Frontal cortex (tissue), 4 donors: ENCODE results near the gene LDLR. TPM values are rescaled to one million over a fixed set of nuclear protein-coding genes. Genes with fewer than 3 reads are reported as not detected.

Experiments
- DNase-seq, 2 donors: peaks; one replicate each; pipeline ENCODE4 v3.0.0; 2012; ENCODE audit warnings: low spot score in 2 of 2
- FAIRE-seq: peaks from 2 replicates; lab custom pipeline; 2012; peaks lifted over from hg19 to GRCh38; lab: Jason Lieb, UNC
- total RNA-seq: library from RNA; depleted of rRNA; stranded (reverse); fragments of >200 nt; gene quantifications from one replicate; pipeline ENCODE4 v1.2.3, GENCODE V29; 2014
- donor health status: control.
- donor health status: control.
- donor health status: control.

LDLR gene
- total RNA-seq, result 28.5 TPM

DNA sequence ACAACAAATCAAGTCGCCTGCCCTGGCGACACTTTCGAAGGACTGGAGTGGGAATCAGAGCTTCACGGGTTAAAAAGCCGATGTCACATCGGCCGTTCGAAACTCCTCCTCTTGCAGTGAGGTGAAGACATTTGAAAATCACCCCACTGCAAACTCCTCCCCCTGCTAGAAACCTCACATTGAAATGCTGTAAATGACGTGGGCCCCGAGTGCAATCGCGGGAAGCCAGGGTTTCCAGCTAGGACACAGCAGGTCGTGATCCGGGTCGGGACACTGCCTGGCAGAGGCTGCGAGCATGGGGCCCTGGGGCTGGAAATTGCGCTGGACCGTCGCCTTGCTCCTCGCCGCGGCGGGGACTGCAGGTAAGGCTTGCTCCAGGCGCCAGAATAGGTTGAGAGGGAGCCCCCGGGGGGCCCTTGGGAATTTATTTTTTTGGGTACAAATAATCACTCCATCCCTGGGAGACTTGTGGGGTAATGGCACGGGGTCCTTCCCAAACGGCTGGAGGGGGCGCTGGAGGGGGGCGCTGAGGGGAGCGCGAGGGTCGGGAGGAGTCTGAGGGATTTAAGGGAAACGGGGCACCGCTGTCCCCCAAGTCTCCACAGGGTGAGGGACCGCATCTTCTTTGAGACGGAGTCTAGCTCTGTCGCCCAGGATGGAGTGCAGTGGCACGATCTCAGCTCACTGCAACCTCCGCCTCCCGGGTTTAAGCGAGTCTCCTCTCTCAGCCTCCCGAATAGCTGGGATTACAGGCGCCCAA, at the start of gene LDLR:
Gene LDLR (plus strand): TSS at position 210 of the 760 bp plus-strand sequence. CDS start 86 bp downstream, at position 296.
- DNase-seq, result peak in 1 of 2 donors; percentile 66
- FAIRE-seq, result no peak

GRCh38 chr19:11041194-11041593, 48.1 kb upstream of the LDLR start:
- no peak for DNase-seq
- FAIRE-seq, result no peak

- DNase-seq, result no peak
- FAIRE-seq, result no peak
These were observed 47.2 kb upstream of the LDLR start for GRCh38 chr19:11041966-11042627.

GRCh38 chr19:11044431-11044830, 44.8 kb upstream of the LDLR start:
- FAIRE-seq (no peak), DNase-seq (no peak)

- FAIRE-seq (no peak), DNase-seq (no peak)
These were observed 43.7 kb upstream of the LDLR start for GRCh38 chr19:11045536-11045935.

DNA sequence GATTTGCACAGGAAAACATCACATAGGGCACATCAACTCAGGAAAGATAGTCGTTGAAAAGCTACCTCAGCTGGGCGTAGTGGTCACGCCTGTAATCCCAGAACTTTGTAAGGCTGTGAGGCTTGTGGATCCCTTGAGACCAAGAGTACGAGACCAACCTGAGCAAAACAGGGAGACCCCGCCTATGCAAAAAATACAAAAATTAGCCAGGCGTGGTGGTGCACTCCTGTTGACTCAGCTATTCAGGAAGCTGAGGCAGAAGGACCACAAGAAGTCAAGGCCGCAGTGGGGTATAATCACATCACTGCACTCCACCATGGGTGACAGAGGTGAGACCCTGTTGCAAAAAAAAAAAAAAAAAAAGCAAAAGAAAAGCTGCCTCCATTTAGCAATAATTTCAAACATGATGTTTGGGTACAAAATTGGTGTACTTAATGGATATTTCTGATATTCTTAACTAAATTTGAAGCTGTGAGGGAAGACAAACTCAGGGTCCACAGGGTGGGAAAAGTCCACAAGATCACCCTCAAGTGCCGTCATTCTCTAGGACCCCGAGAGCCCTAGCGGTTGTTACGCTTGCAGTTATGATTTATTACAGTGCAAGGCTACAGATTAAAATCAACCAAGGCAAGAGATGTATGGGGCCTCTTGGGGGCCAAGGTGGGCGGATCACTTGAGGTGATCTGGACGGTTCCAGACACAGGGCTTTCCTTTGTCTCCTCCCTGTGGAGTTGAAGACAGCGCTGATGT, 42.5 kb upstream of the LDLR start:
- FAIRE-seq (no peak), DNase-seq (no peak)

DNA sequence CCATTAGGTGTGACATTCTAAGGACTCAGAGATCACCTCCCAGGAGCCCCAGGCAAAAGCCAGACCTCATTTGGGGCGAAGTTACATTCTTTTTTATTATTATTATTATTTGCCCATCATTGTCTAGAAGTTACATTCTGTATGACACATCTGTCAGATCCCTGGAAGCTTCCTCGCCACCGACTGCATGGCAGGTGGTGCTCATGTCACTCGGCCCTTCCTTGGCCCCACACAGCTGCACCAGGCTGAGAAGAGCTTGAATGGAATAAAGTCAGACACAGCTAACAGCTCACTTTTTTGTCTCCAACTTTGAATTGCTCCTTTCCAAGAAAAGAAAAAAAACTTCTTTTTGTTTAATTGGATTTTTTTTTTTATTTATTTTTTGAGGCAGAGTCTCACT, 41.4 kb upstream of the LDLR start:
- DNase-seq, result no peak
- FAIRE-seq, result no peak

DNA sequence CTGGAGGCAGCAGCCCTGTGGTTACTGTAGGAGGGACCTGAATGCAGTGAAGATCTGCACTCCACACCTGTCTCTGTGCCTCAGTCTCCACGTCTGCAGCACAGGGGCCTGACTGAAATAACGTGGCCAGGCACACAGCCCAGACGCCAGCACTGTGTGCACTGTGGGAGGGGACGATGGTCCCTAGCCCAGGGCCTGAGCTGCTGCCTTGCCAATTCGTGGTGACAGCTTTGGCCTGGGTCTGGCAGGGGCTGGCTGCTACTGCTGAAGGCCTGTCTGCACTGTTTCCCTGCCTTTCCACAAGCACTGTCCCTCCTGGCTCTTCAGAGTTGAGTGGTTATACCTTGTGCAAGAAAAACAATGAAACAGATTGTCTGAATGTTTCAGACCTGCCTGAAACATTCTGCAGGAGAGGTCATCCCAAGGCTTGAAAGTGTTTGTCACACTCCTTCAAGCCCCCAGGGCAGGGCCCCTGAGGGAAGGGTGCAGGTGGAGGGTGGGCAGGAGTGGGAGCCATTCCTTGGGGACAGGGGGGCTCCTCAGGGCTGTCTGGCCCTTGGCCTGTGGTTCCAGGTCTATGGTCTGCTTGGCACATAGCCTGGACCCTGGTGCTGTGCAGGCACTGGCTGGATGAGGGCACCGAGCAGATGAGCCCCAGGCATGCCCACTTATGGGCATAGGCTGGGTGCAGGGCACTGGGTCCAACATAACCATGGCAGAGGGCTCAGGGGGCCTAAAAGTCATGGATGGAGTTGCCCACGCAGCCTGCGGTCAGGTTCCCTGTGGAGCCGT, 38.7 kb upstream of the LDLR start:
- FAIRE-seq (no peak), DNase-seq (no peak)

- FAIRE-seq, result no peak
- DNase-seq, result no peak
These were observed 35.5 kb upstream of the LDLR start for GRCh38 chr19:11053817-11054195.

GRCh38 chr19:11054200-11054599, 35.1 kb upstream of the LDLR start:
- DNase-seq (no peak), FAIRE-seq (no peak)

GRCh38 chr19:11054628-11055027, 34.6 kb upstream of the LDLR start:
- no peak for DNase-seq
- no peak for FAIRE-seq

GRCh38 chr19:11058246-11059030, 30.8 kb upstream of the LDLR start:
- no peak for DNase-seq
- no peak for FAIRE-seq

DNA sequence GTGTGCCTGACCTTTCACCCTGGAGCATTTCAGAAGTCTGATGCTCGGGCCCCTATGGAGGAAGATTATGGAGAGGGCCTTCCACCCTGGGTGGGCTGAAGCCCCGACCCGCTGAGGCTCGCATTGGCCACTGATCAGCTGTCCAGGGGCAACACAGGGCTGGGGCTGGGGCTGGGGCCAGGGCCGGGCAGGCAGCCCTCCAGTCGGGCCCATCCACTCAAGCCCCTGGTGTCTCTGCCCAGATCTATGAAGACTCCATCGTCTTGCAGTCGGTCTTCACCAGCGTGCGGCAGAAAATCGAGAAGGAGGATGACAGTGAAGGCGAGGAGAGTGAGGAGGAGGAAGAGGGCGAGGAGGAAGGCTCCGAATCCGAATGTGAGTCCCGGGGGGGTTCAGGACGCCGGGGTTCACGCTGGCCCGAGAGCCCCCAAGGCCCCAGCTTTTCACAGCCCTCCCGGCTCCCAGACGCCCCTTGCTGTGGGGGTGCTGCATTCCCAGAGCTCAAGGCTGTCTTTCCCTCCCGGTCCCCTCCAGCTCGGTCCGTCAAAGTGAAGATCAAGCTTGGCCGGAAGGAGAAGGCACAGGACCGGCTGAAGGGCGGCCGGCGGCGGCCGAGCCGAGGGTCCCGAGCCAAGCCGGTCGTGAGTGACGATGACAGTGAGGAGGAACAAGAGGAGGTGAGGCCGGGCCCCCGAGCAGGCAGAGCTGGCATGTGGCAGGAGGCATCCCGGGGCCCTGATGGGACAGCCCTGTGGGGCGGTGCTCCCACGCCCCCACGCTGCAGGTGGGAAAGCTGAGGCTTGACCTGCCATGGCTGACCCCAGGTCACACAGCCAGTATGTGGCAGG, 29.5 kb upstream of the LDLR start:
- no peak for DNase-seq
- FAIRE-seq, result no peak

DNA sequence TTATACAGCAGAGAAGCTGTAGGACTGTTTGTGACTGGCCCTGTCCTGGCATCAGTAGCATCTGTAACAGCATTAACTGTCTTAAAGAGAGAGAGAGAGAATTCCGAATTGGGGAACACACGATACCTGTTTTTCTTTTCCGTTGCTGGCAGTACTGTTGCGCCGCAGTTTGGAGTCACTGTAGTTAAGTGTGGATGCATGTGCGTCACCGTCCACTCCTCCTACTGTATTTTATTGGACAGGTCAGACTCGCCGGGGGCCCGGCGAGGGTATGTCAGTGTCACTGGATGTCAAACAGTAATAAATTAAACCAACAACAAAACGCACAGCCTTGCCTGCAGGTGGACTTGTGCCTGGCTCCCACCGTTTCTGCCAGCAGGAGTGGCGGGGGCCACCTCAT, 27.3 kb upstream of the LDLR start:
- FAIRE-seq, result no peak
- DNase-seq, result no peak

- FAIRE-seq (no peak), DNase-seq (no peak)
These were observed 25.8 kb upstream of the LDLR start for GRCh38 chr19:11063434-11063833.

- FAIRE-seq (no peak), DNase-seq (peak in 1 of 2 donors; percentile 60)
These were observed 24.4 kb upstream of the LDLR start for GRCh38 chr19:11064831-11065303.

- DNase-seq (no peak), FAIRE-seq (no peak)
These were observed 22.9 kb upstream of the LDLR start for GRCh38 chr19:11066326-11066725.

DNA sequence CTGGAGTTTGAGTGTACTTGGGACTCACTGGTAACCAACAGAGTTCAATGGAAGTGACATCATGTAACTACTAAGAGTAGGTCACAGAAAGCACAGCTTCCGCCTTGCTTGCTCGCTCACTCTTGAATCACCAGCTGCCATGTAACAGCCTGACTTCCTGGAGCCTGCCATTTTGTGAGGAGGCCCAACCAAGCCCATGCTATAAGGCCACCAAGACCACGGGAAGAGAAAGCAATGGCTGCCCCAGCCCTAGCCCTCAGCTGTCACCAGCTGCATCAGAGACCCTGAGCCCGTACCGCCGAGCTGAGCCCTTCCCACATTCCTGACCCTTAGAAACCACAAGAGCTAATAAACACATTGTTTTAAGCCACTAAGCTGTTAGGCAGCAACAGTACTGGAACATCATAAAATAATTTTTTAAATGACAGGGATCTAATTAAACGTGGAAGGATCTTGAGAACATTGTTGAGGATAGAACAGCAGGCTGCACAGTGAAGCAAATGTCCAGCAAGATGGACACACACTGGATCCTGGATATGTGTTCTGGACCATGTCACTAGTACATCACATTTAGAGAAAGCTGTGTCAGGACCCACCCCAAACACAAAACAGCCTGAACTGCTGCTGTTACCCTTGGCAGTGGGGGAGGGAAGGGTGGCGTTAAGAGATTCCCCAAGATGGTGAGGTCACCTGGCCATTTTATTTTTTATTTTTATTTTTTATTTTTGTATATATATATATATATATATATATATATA, 21.7 kb upstream of the LDLR start:
- FAIRE-seq (no peak), DNase-seq (no peak)
